HG03457 (cell line): ENCODE measurements around the gene PSMB2.
"Not testable (repeated sequence)": the region's sequence is repeated elsewhere in the genome, so short reads cannot be mapped to it uniquely, and the experiment has no call there.

ENCODE experiments used
- ATAC-seq: cut with Tn5 transposase; IDR thresholded peaks from one replicate; pipeline ENCODE4 v1.9.1; 2021; ENCODE audit warnings: moderate number of reproducible peaks; ENCODE audit not compliant: unreplicated experiment

The PSMB2 gene

GRCh38 chr1:35641233-35641866 lies at the start of gene PSMB2:
TSS of gene PSMB2 (minus strand) at chr1:35641526. CDS start at chr1:35641432, 94 bp downstream.
- peak; percentile 56 for ATAC-seq

GRCh38 chr1:35691080-35691479 lies 49.8 kb upstream of the PSMB2 start:
- no peak for ATAC-seq

GRCh38 chr1:35690103-35690502 lies 48.8 kb upstream of the PSMB2 start:
- not testable (repeated sequence) for ATAC-seq

- ATAC-seq: no peak
These were observed 46.8 kb upstream of the PSMB2 start for GRCh38 chr1:35688161-35688560.

GRCh38 chr1:35683012-35683411 lies 41.7 kb upstream of the PSMB2 start:
- no peak for ATAC-seq

- ATAC-seq: no peak
These were observed 38.9 kb upstream of the PSMB2 start for GRCh38 chr1:35680271-35680670.

- ATAC-seq: no peak
These were observed 34.4 kb upstream of the PSMB2 start for GRCh38 chr1:35675773-35676172.

GRCh38 chr1:35674111-35674510 lies 32.8 kb upstream of the PSMB2 start:
- no peak for ATAC-seq

- ATAC-seq: no peak
These were observed 30.8 kb upstream of the PSMB2 start for GRCh38 chr1:35672116-35672515.

- ATAC-seq: no peak
These were observed 27.2 kb upstream of the PSMB2 start for GRCh38 chr1:35668506-35668905.

GRCh38 chr1:35666916-35667315 lies 25.6 kb upstream of the PSMB2 start:
- ATAC-seq: no peak

- no peak for ATAC-seq
These were observed 24.9 kb upstream of the PSMB2 start for GRCh38 chr1:35666216-35666615.

GRCh38 chr1:35663434-35663833 lies 22.1 kb upstream of the PSMB2 start:
- no peak for ATAC-seq

GRCh38 chr1:35661474-35661795 lies 20.1 kb upstream of the PSMB2 start:
- no peak for ATAC-seq

- no peak for ATAC-seq
These were observed 19.5 kb upstream of the PSMB2 start for GRCh38 chr1:35660581-35661473.

GRCh38 chr1:35659589-35659988 lies 18.3 kb upstream of the PSMB2 start:
- no peak for ATAC-seq

GRCh38 chr1:35657851-35658250 lies 16.5 kb upstream of the PSMB2 start:
- ATAC-seq: no peak

GRCh38 chr1:35656863-35657232 lies 15.5 kb upstream of the PSMB2 start:
- no peak for ATAC-seq

- no peak for ATAC-seq
These were observed 15.0 kb upstream of the PSMB2 start for GRCh38 chr1:35656148-35656862.

GRCh38 chr1:35655196-35655595 lies 13.9 kb upstream of the PSMB2 start:
- no peak for ATAC-seq

- no peak for ATAC-seq
These were observed 9.1 kb upstream of the PSMB2 start for GRCh38 chr1:35650416-35650815.

GRCh38 chr1:35646043-35646442 lies 4.7 kb upstream of the PSMB2 start:
- ATAC-seq: no peak
